ES-I3 (cell line): ENCODE results near the gene FOXE3.

Experiments
- H3K36me3 ChIP-seq: 2 replicates; pipeline ENCODE4 v1.6.1; 2013; ENCODE audit warnings: mild to moderate bottlenecking, low read length, control low read depth, moderate library complexity; ENCODE audit not compliant: insufficient read depth
- H3K4me1 ChIP-seq: 2 replicates; pipeline ENCODE4 v1.6.1; 2013; ENCODE audit warnings: mild to moderate bottlenecking, control low read depth, low read length; ENCODE audit not compliant: insufficient read depth
- H3K9ac ChIP-seq: 2 replicates; pipeline ENCODE4 v1.6.1; 2013; ENCODE audit warnings: low read depth, mild to moderate bottlenecking, low read length, moderate library complexity
- H3K9me3 ChIP-seq: 2 replicates; pipeline ENCODE4 v1.6.1; 2013; ENCODE audit warnings: mild to moderate bottlenecking, low read length, moderate library complexity; ENCODE audit not compliant: control insufficient read depth, insufficient read depth

FOXE3 gene

DNA sequence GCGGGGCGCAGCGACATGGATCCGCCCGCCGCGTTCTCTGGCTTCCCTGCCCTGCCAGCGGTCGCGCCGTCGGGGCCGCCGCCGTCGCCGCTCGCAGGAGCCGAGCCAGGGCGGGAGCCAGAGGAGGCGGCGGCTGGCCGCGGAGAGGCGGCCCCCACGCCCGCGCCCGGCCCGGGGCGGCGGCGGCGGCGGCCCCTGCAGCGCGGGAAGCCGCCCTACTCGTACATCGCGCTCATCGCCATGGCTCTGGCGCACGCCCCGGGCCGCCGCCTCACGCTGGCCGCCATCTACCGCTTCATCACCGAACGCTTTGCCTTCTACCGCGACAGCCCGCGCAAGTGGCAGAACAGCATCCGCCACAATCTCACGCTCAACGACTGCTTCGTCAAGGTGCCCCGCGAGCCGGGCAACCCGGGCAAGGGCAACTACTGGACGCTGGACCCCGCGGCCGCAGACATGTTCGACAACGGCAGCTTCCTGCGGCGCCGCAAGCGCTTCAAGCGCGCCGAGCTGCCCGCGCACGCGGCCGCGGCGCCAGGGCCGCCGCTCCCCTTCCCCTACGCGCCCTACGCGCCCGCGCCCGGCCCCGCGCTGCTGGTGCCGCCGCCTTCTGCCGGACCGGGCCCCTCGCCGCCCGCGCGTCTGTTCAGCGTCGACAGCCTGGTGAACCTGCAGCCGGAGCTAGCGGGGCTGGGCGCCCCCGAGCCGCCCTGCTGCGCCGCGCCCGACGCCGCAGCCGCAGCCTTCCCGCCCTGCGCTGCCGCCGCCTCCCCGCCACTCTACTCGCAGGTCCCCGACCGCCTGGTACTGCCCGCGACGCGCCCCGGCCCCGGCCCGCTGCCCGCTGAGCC, 459 bp downstream of the FOXE3 start:
- Histone ChIP-seq H3K36me3 (no peaks in the 10 kb centered on the region), H3K9me3 (no peaks in the 10 kb centered on the region), H3K4me1 (no peaks in the 10 kb centered on the region), H3K9ac (peak overlapping the region; percentile 47; the same call in 1 of the 2 replicates)

DNA sequence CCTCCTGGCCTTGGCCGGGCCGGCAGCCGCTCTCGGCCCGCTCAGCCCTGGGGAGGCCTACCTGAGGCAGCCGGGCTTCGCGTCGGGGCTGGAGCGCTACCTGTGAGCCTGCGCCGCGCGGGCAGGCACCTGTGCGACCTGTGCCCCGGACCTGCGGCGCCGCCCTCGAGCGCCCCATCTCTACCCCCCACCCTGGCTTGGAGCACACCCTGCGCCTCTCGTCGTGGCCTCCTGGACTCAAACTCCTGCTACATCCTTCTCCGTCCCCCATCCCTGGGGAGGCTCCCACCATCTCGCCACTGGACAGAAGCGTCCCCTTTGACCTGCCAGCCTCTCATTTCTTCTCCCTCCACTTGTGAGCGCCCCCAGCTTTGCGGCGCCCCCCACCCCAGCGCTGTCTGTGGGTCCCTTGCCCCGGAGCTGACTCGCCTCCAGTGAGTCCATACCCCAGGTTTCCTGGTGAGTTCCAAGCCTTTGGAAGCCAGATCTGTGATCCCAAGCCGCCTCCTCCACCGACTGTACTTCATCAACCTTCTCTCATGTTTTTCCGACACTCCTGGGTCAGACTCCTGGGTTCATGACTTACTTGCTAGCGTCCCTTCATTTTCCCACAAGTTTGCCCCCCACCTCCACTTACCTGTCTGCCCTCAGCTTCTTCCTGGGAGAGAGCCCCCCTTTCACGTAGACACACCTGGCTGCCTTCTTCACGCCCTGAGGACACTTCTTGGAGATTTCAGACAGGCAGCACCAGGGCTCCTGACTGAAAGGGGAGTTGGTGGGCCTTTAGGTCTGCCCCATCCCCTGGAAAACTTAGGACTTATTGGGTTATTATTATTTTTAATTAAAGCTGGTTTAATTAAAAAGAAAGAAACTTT, 1.3 kb downstream of the FOXE3 start:
- H3K9ac ChIP-seq = peak overlapping the region; percentile 47; the same call in 1 of the 2 replicates
- no peaks in the 10 kb centered on the region for H3K4me1 ChIP-seq
- H3K9me3 ChIP-seq = no peaks in the 10 kb centered on the region
- no peaks in the 10 kb centered on the region for H3K36me3 ChIP-seq

DNA sequence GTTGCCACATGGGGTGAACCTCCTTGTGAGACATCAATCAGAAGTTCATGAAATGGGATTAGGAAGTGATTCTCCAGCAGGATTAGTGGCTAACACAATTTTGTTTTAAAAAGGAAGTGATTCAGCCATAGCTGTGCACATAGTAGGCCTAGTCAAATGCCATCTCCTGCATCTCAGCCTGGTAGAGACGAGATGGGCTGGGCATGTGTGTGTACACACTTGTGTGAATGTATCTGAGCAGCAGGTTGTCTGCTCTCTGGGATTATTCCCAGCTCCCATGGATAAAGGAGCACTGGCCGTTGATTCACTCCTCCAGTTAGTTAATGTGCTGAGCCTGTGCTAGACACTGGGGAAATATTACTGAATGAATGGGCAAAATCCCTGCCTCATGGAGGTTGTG, 2.0 kb downstream of the FOXE3 start:
- no peaks in the 10 kb centered on the region for H3K9me3 ChIP-seq
- no peaks in the 10 kb centered on the region for H3K36me3 ChIP-seq
- no peaks in the 10 kb centered on the region for H3K4me1 ChIP-seq
- no peak overlapping the region for H3K9ac ChIP-seq

DNA sequence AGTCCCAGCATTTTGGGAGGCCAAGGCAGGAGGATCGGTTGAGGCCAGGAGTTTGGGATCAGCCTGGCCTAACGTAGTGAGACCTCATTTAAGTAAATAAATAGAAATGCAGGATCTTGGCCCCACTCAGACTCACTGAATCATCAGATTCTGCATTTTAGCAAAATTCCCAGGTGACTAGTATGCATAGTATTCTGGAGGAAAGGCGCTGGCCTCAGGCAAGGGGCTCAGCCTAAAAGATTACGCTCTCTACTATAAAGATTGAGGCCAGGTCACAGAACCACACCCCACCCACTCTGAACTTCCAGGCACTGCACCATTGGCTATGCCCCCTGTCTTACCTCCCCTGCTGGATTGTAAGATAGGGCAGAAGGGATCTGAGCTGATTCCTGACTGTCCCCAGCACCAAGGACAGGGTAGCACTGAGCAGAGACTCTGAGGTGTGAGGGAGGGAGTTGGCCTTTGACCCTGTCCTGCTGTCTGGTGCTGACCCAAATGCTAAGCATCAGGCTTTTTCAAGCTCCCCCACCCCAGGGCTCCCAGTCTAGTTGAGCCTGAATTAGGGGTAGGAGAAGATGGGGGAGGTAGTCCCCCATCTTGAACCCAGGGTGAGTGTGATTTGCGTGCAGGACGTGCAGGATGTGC, 2.7 kb downstream of the FOXE3 start:
- Histone ChIP-seq H3K9ac (no peak overlapping the region), H3K4me1 (no peaks in the 10 kb centered on the region), H3K9me3 (no peaks in the 10 kb centered on the region), H3K36me3 (no peaks in the 10 kb centered on the region)

DNA sequence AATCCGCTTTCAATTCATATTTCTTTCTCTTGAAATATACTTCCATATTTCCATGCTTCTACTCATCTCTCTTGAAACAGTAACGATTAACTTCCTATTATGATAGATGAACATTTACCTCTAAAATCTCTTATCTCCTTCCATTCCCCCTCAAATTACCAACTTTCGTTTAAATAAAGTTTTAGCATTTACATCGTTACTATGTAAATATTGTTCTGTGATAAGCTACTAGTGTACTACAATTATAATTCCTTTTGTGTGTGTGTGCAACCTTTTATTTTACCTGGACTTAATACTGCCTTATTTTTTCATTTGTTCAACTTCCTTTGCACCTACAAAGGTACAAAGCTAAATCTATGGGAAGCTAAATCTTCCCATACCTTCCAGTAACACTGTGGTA, 4.5 kb downstream of the FOXE3 start:
- H3K36me3 ChIP-seq = no peaks in the 10 kb centered on the region
- no peaks in the 10 kb centered on the region for H3K4me1 ChIP-seq
- no peaks in the 10 kb centered on the region for H3K9me3 ChIP-seq
- no peak overlapping the region for H3K9ac ChIP-seq

DNA sequence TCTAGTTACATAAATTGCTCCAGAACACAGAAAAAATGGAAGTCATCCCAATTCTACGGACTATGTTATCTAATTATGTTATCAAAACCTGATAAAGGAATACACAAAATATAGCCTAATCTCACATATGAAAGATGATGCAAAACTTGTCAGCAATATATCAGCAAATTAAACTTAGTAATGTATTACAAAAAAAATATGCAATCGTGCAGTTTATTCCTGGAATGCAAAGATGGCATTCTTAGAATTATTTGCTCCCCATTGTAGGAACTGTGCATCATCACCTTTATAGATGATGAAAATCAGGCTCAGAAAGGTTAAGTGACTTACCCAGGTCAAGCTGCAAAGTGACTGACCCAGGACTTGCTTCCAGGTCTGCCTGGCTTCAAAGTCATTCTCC, 7.8 kb downstream of the FOXE3 start:
- H3K36me3 ChIP-seq = no peaks in the 10 kb centered on the region
- no peaks in the 10 kb centered on the region for H3K9me3 ChIP-seq
- no peak overlapping the region for H3K9ac ChIP-seq
- no peaks in the 10 kb centered on the region for H3K4me1 ChIP-seq

DNA sequence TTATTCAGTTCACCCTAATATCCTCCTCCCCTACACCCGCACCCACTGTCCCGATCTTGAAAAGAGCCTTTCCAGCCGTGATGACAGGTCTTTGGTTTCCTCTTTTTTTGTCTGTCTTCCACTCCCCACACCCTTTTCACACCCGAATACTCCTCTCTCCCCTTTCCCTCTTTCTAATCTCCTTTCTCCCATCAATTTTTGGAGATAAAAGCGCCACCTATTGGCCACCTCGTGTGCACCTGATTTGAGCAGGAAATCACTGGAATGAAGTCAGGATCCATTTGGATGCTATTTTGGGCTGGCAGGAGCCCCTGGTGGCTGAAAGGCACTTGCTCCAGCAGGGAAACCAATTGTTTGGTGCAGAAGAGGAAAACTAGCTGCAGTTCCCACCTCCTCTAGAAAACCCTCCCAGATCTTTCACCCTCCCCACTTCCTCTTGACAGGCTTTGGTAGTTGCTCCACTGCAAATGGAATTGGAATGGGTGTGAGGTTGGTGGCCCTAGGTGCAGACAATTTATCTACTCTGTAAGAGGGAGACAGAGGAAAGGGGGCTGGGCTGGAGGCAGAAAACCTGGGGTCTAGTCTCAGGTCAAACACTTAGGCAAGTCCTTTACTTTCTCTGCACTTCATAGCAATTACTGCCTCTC, 8.4 kb downstream of the FOXE3 start:
- Histone ChIP-seq H3K36me3 (no peaks in the 10 kb centered on the region), H3K9ac (no peak overlapping the region), H3K4me1 (no peaks in the 10 kb centered on the region), H3K9me3 (no peaks in the 10 kb centered on the region)

DNA sequence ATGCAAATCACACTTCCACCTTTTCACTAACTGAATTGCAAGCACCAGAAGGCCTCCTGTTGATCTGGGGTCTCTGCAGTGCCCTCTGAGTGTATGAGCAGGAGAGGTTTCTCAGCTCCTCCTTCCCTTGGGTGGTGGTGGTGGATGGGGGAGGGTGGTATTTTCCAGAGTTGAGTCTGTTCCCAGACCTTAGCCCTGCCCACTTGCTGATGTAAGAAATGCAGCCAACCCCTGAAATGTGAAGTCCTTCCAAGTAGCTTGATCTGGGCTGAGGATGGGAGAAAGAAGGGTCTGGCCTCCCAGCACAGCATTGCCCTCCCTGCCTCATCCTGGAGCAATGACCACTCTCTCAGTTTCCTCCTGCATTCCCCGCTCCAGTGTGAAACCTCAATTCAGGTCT, 15.4 kb downstream of the FOXE3 start:
- Histone ChIP-seq H3K4me1 (peaks cover 9% of the 10 kb centered on the region), H3K36me3 (no peaks in the 10 kb centered on the region), H3K9ac (no peak overlapping the region), H3K9me3 (no peaks in the 10 kb centered on the region)

DNA sequence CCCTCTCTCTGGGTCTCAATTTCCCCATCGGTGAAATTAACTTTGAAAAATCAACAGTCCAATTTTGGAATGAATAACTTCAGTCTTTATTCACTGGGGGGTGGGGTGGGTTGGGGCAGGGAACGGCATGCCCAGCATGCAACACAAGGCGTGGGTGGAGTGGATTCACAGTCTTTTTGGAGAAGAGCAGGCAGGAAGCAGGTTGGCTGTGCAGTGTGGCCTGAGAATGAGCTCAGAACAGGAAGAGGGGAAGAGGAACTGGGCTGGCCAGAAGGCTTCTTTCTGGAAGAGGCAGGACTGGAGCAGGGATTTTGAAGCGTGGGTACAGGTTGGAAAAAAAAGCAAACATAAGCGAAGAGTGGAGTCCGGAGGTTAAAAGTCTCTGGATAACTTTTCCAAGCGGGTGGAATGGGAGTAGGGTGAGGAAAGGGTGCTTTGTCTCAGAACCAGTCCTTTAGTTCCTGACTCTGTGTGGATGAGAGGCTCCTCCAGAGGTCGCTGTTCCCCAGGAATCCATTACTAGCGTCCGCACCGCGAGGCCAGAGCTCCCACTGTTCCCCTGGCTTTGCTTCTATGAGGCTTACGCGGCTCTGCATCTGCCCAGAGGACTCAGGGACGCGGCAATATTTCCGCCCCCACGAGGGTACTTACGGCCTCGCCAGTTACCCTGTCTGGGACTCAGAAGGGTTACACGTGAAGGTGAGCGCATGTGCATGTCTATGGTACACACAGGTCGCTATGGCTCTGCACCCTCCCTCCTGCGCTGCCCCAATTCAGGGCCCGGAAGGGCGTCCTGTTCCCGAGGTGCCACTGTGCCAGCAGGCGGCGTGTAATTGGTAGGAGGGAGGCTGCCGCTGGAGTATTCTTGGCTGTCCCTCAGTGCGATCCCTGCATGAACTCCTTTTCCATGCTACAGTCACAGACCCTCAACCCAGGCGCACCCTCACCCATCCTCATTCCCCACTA, 16.3 kb downstream of the FOXE3 start:
- Histone ChIP-seq H3K9ac (peak overlapping the region; percentile 42; the same call in 1 of the 2 replicates), H3K36me3 (no peaks in the 10 kb centered on the region), H3K9me3 (no peaks in the 10 kb centered on the region)

DNA sequence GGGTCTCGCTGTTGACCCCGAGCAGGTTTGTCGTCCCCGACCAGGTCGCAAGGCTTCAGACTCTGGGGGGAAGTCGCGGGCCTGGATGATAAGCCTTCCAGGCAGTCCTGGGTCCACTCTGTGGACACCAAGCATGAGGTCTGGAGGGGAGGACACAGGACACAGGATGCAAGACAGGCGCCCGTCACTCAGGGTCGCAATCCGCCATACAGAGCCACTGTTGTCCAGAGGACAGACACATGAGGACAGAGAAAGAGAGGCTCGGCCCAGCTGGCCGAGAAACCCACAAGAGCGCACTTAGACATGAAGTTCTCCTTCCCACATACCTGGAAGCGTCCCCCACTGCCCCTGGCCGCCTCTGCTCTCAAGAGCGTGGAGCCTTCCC, 16.9 kb downstream of the FOXE3 start:
- Histone ChIP-seq H3K4me1 (peaks cover 9% of the 10 kb centered on the region), H3K9ac (peak overlapping the region; percentile 42; the same call in 1 of the 2 replicates), H3K9me3 (no peaks in the 10 kb centered on the region), H3K36me3 (no peaks in the 10 kb centered on the region)

More for the DNA sequence above, 16.3 kb downstream of the FOXE3 start:
- H3K4me1 ChIP-seq = peaks cover 9% of the 10 kb centered on the region

DNA sequence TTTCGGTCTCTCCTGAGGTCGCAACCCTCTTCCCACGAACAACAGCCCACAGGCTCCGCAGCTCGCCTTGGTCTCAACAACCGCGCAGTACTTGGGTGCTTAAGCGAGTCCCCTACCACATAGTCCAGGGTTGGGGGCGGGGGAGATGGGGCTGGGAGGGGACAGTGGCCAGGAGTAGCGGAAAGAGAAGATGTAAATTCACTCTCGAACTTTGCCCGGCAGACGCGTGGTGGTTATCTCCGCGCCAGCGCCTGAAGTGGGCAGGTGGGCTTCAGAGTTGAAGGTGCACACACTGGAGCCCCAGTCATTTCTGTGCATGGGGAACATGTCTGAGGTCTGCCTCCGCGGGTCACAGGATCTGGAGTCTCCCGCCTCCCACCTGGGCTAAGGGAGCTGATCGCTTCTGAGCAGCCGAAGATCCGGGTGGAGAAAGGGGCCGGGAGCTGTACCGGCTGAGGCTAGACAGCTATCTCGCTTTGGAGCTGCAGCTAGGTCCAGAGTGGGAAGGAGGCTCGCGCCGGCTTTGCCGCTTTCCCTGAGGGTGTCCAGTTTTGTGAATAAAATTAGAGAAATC, 17.5 kb downstream of the FOXE3 start:
- peak overlapping the region; percentile 37; the same call in 1 of the 2 replicates for H3K9ac ChIP-seq
- no peaks in the 10 kb centered on the region for H3K36me3 ChIP-seq
- peaks cover 9% of the 10 kb centered on the region for H3K4me1 ChIP-seq
- H3K9me3 ChIP-seq = no peaks in the 10 kb centered on the region

DNA sequence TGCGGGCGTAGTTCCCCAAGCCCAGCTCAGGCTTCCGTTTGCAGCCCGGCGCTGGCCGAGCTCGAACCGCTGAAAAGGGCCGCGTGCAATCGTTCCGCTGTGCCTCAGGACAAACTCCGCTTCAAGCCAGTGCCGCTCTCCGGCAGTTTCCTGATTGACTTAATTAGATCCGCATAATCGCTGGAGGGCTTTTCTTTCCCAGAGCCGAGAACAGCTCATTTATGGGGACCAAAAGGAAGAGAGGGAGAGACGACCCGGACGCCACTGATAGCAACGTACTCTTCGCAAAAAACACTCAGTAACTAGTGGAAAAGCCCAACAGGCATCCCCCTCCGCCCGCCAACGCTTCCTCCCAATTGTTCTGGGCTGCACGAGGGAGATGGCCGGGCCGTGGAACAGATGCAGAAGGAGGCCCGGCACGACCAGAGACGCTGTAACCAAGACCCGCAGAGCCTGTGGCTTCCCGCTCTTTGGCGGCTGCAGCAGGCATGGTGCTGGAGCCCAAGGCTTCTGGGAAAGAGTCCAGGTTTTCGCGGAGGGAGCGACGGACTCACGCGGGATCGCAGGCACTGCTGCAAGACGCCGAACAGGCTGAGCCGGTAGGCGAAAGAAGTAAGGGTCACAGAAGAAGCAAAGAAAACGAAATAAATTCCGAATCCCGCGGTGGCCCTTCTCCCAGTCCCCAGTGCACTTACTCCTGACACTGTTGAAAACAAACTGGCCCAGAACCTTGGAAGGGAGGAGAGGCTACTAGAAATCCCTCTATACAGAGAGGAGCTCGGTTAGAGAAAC, 18.2 kb downstream of the FOXE3 start:
- Histone ChIP-seq H3K36me3 (no peaks in the 10 kb centered on the region), H3K9me3 (no peaks in the 10 kb centered on the region), H3K4me1 (peaks cover 9% of the 10 kb centered on the region), H3K9ac (peak overlapping the region; percentile 37; the same call in 1 of the 2 replicates)
